Activated naive CD4-positive, alpha-beta T cell treated with anti-CD3 and anti-CD28 coated beads for 36 hours (primary cell): ENCODE measurements around the gene NRXN3. TPM values are rescaled to one million over a fixed set of nuclear protein-coding genes. Genes with fewer than 3 reads are reported as not detected.
"Not testable (repeated sequence)": the region's sequence is repeated elsewhere in the genome, so short reads cannot be mapped to it uniquely, and the experiment has no call there.

Experiments
- CTCF ChIA-PET: fragments of 350-600 bp; sonication (Branson Sonifier 250); formaldehyde crosslinking; loops from one replicate; lab custom pipeline; 2021; ENCODE audit warnings: antibody characterized with exemption; lab: Charles Lee
- DNase-seq: peaks from one replicate; pipeline ENCODE4 v3.0.0-alpha.2; 2020
- H3K27ac Mint-ChIP-seq: one replicate; pipeline ENCODE4 v1.8.0; 2021; ENCODE audit warnings: mild to moderate bottlenecking, mixed read lengths
- H3K27me3 Mint-ChIP-seq: one replicate; pipeline ENCODE4 v1.8.0; 2021; ENCODE audit warnings: low read depth, mixed read lengths
- H3K36me3 Mint-ChIP-seq: one replicate; pipeline ENCODE4 v1.8.0; 2021; ENCODE audit warnings: low read depth, mixed read lengths
- H3K4me1 Mint-ChIP-seq: one replicate; pipeline ENCODE4 v1.8.0; 2021; ENCODE audit warnings: low read depth, mixed read lengths
- H3K4me3 Mint-ChIP-seq: one replicate; pipeline ENCODE4 v1.8.0; 2021; ENCODE audit warnings: mild to moderate bottlenecking, moderate library complexity, mixed read lengths
- H3K9me3 Mint-ChIP-seq: one replicate; pipeline ENCODE4 v1.8.0; 2021; ENCODE audit warnings: mixed read lengths
- intact Hi-C: fragments of 100-400 bp; cut with micrococcal nuclease; formaldehyde crosslinking; loops from one replicate; pipeline ENCODE4 v1.15.1; 2023
- total RNA-seq, 2 experiments: library from RNA; stranded (reverse); gene quantifications; one replicate each; pipeline ENCODE4 v1.2.3, GENCODE V29; 2021

NRXN3 gene
- total RNA-seq, 2 experiments from 2014 or later = not detected

DNA sequence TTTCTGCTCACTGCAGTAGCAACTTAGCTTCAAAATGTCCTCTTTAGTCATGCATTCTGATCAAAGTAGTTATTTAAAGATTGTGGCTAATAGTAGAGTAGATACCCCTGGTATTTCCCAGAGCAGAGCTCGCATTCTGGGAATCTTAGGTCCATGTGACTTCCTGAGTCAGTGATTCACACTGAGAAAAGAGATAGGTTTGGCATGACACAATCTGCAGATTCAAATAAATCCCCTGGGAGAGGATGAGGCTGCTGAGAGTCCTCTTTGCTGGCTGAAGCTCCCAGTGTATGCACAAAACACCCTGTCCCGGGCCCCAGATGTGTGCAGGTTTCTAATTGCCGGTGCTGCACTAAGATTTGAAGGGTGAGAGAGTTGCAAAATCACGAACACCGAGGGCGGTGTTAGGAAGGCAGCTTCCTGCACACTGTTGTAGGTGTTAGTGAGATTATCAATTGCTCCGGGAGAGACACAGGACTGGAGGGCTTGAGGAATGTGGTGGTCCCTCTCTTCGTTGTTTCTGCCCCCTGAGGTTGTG, 233.2 kb downstream of the NRXN3 start:
- H3K27me3 Mint-ChIP-seq = peaks cover 7% of the 10 kb centered on the region
- H3K4me3 Mint-ChIP-seq = no peak overlapping the region
- no peak overlapping the region for H3K27ac Mint-ChIP-seq
- no peak for DNase-seq
- no peaks in the 10 kb centered on the region for H3K36me3 Mint-ChIP-seq
- H3K9me3 Mint-ChIP-seq = no peaks in the 10 kb centered on the region
- CTCF ChIA-PET = no interaction called here
- intact Hi-C loops = no loop called here
- no peaks in the 10 kb centered on the region for H3K4me1 Mint-ChIP-seq

GRCh38 chr14:78405079-78405856, 235.1 kb downstream of the NRXN3 start:
- no peak overlapping the region for H3K4me3 Mint-ChIP-seq
- peaks cover 3% of the 10 kb centered on the region for H3K9me3 Mint-ChIP-seq
- H3K36me3 Mint-ChIP-seq = no peaks in the 10 kb centered on the region
- intact Hi-C loops = no loop called here
- peaks cover 6% of the 10 kb centered on the region for H3K27me3 Mint-ChIP-seq
- no peak overlapping the region for H3K27ac Mint-ChIP-seq
- CTCF ChIA-PET = interaction anchor here (0.6 kb wide), 1 partner anchor 14 kb away, joined by 3 read pairs; no protein-coding TSS in a partner anchor
- no peak for DNase-seq
- H3K4me1 Mint-ChIP-seq = no peaks in the 10 kb centered on the region

GRCh38 chr14:78412475-78412874, 242.3 kb downstream of the NRXN3 start:
- Mint-ChIP-seq H3K4me3 (no peak overlapping the region), H3K27me3 (no peaks in the 10 kb centered on the region), H3K27ac (no peak overlapping the region), H3K4me1 (no peaks in the 10 kb centered on the region), H3K9me3 (peaks cover 3% of the 10 kb centered on the region), H3K36me3 (no peaks in the 10 kb centered on the region)
- intact Hi-C loops = no loop called here
- CTCF ChIA-PET = no interaction called here
- DNase-seq = no peak

DNA sequence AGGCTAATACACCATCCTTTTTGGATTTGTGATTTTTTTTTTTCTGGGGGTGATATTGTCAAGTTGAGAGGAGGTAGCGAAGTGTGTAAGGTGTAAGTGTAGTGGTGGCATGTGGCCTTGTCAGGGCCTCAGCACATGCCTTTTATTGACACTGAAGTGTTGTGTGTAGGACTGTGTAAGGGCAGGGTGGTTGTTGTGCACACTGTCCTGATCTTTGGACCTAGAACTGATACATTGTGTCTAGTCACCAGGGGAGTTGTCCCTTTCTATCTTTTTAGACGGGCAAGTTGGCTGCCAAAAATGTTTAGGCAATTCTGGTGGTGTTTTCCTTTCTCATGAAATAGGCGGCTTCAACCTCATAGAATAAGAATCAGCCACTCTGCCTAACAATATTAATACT, 244.0 kb downstream of the NRXN3 start:
- Mint-ChIP-seq H3K27ac (no peak overlapping the region), H3K9me3 (peaks cover 3% of the 10 kb centered on the region), H3K4me3 (no peak overlapping the region), H3K36me3 (no peaks in the 10 kb centered on the region), H3K27me3 (no peaks in the 10 kb centered on the region), H3K4me1 (no peaks in the 10 kb centered on the region)
- intact Hi-C loops = no loop called here
- CTCF ChIA-PET = no interaction called here
- no peak for DNase-seq

DNA sequence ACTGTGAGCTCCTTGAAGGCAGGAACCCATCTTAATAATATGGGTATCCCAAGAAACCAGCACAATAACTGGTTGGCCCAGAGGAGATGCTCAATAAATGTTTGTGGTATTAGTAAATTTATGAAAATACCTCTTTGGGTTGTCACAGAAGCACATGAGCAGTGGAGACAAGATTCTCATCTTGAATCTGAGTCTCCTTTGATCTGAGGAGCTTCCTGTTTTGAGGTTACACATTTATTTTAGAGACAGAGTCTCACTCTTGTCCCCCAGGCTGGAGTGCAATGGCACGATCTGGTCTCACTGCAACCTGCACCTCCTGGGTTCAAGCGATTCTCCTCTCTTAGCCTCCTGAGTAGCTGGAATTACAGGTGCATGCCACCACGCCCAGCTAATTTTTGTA, 247.4 kb downstream of the NRXN3 start:
- Mint-ChIP-seq H3K9me3 (no peaks in the 10 kb centered on the region), H3K27ac (no peak overlapping the region), H3K36me3 (no peaks in the 10 kb centered on the region), H3K27me3 (no peaks in the 10 kb centered on the region), H3K4me3 (no peak overlapping the region), H3K4me1 (no peaks in the 10 kb centered on the region)
- intact Hi-C loops = no loop called here
- CTCF ChIA-PET = interaction anchor here (0.6 kb wide), 1 partner anchor 32 kb away, joined by 3 read pairs; no protein-coding TSS in a partner anchor
- no peak for DNase-seq

DNA sequence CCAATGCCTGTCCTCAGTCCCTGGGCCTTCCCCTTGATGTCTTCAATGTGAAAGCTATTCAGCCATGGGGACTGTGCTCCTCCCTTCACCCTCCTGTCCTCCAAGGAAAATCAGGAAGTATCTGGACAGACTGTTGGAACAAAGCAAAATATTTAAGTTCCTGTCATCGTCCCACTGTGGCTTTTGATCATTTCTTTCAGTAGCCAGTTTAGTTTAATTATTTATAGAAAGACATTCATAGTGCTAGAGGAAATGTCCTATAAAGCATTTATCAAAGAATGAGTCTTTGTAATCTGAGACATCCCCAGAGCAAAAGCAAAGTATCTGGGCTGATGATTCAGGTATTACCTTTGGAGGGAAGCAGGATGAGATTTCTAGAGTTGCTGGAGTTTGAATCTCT, 254.1 kb downstream of the NRXN3 start:
- Mint-ChIP-seq H3K4me1 (no peaks in the 10 kb centered on the region), H3K9me3 (no peaks in the 10 kb centered on the region), H3K36me3 (no peaks in the 10 kb centered on the region), H3K27ac (no peak overlapping the region), H3K4me3 (no peak overlapping the region), H3K27me3 (peaks cover 2% of the 10 kb centered on the region)
- CTCF ChIA-PET = no interaction called here
- no peak for DNase-seq
- intact Hi-C loops = no loop called here

DNA sequence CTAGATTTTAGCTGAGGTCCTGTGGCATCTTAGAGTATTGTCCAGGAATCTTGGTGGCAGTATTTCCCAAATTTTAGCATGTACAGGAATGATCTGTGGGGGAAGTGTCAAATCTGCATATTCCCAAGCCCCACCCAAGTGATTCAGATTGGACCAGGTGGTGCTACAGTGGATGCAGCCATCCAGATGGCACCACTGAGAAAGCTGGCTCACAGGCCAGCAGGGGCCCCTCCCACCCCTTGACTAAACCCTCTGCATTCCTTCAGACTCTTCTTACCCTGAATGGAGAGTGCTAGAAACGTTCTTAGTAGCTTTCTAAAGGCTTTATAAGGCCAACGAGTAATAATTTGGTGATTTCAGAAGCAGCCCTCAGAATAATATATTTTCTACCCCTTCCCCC, 255.2 kb downstream of the NRXN3 start:
- Mint-ChIP-seq H3K36me3 (no peaks in the 10 kb centered on the region), H3K4me1 (no peaks in the 10 kb centered on the region), H3K27me3 (peaks cover 2% of the 10 kb centered on the region), H3K27ac (no peak overlapping the region), H3K4me3 (no peak overlapping the region), H3K9me3 (no peaks in the 10 kb centered on the region)
- CTCF ChIA-PET = no interaction called here
- intact Hi-C loops = no loop called here
- DNase-seq = no peak

- Mint-ChIP-seq H3K36me3 (no peaks in the 10 kb centered on the region), H3K27ac (no peak overlapping the region), H3K4me3 (no peak overlapping the region), H3K27me3 (peaks cover 2% of the 10 kb centered on the region), H3K9me3 (no peaks in the 10 kb centered on the region), H3K4me1 (no peaks in the 10 kb centered on the region)
- CTCF ChIA-PET = no interaction called here
- no peak for DNase-seq
- intact Hi-C loops = no loop called here
Observed at GRCh38 chr14:78425782-78426181, 255.6 kb downstream of the NRXN3 start.

- Mint-ChIP-seq H3K9me3 (no peaks in the 10 kb centered on the region), H3K27ac (no peak overlapping the region), H3K4me1 (no peaks in the 10 kb centered on the region), H3K4me3 (no peak overlapping the region), H3K27me3 (no peaks in the 10 kb centered on the region), H3K36me3 (no peaks in the 10 kb centered on the region)
- DNase-seq = no peak
- intact Hi-C loops = no loop called here
- CTCF ChIA-PET = interaction anchor here (0.5 kb wide), 1 partner anchor 37 kb away, joined by 3 read pairs; no protein-coding TSS in a partner anchor
Observed at GRCh38 chr14:78432046-78432445, 261.9 kb downstream of the NRXN3 start.

- not testable (repeated sequence) for H3K4me1 Mint-ChIP-seq
Observed at GRCh38 chr14:78437448-78437847, 267.3 kb downstream of the NRXN3 start.

GRCh38 chr14:78440356-78440894, 270.3 kb downstream of the NRXN3 start:
- no peaks in the 10 kb centered on the region for H3K9me3 Mint-ChIP-seq
- no peak for DNase-seq
- no peaks in the 10 kb centered on the region for H3K4me1 Mint-ChIP-seq
- no peak overlapping the region for H3K4me3 Mint-ChIP-seq
- no peaks in the 10 kb centered on the region for H3K36me3 Mint-ChIP-seq
- CTCF ChIA-PET = interaction anchor here (1.6 kb wide), 1 partner anchor 126 kb away, joined by 3 read pairs; no protein-coding TSS in a partner anchor
- intact Hi-C loops = no loop called here
- no peak overlapping the region for H3K27ac Mint-ChIP-seq
- H3K27me3 Mint-ChIP-seq = peaks cover 2% of the 10 kb centered on the region

More at GRCh38 chr14:78437448-78437847, 267.3 kb downstream of the NRXN3 start:
- H3K36me3 Mint-ChIP-seq, intact Hi-C loops, H3K27me3 Mint-ChIP-seq, DNase-seq, H3K4me3 Mint-ChIP-seq, H3K9me3 Mint-ChIP-seq, CTCF ChIA-PET, H3K27ac Mint-ChIP-seq: not testable (repeated sequence)

GRCh38 chr14:78443834-78444233, 273.7 kb downstream of the NRXN3 start:
- CTCF ChIA-PET = interaction anchor here (2.3 kb wide), 1 partner anchor 123 kb away, joined by 7 read pairs; no protein-coding TSS in a partner anchor
- Mint-ChIP-seq H3K4me1 (no peaks in the 10 kb centered on the region), H3K36me3 (no peaks in the 10 kb centered on the region), H3K4me3 (no peak overlapping the region), H3K27ac (no peak overlapping the region), H3K27me3 (peaks cover 2% of the 10 kb centered on the region), H3K9me3 (no peaks in the 10 kb centered on the region)
- no peak for DNase-seq
- intact Hi-C loops = no loop called here
